Measurements from ENCODE around the gene TKT.

GRCh38 chr3:53256704-53257055, 858 bp upstream of the TKT start:
- no peak for TF ChIP-seq CTCF (IDR thresholded peaks at IDR 0.05)
- no peak for TF ChIP-seq EP300 (IDR thresholded peaks at IDR 0.05)

Data from ovary (tissue), 3 donors.